GM13977 (cell line): ENCODE measurements around the gene JAM3.
"Not testable (repeated sequence)": the region's sequence is repeated elsewhere in the genome, so short reads cannot be mapped to it uniquely, and the experiment has no call there.

Experiments used
- DNase-seq: peaks from one replicate; pipeline ENCODE4 v3.0.0; 2012; ENCODE audit warnings: low spot score
- CTCF ChIP-seq: IDR thresholded peaks from 2 replicates; pipeline ENCODE4 v1.5.1; 2012; ENCODE audit warnings: mild to moderate bottlenecking, control low read depth; ENCODE audit not compliant: insufficient read depth; ENCODE audit errors: extremely low read depth, missing control alignments
- in situ Hi-C: fragments of 300-500 bp; cut with MboI; formaldehyde crosslinking; loops from one replicate; pipeline ENCODE4 v1.12.0; 2022; ENCODE audit warnings: low sequenced_read_pairs, low pct_unique_long_range_greater_than_20kb, mixed read lengths, inconsistent platforms; ENCODE audit not compliant: unreplicated experiment

The JAM3 gene

GRCh38 chr11:134170919-134171281 is 102.0 kb downstream of the JAM3 start:
- TF ChIP-seq CTCF = no peak
- in situ Hi-C loops = no loop called here
- no peak for DNase-seq

GRCh38 chr11:134171951-134172350 is 103.1 kb downstream of the JAM3 start:
- DNase-seq = no peak
- in situ Hi-C loops = no loop called here
- no peak for TF ChIP-seq CTCF

DNA sequence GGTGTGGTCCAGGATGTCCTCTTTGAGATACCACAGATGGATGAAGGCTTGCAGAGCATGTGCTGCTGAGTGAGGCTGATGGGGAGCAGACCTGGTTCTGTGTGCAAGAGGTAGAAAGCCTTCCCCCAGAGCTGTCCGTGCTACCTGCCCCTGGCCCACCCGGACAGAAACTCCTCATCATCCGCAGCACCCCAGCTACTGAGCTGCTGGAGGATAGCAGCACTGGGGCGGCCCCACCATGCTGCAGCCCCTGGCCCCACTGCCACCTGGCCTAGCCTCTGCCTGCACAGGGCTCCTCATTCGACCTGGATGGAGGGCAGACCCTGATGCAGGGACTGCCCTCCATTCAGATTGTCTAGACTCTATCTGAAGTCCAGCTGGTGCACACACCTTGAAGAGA is 104.4 kb downstream of the JAM3 start:
- DNase-seq = no peak
- in situ Hi-C loops = no loop called here
- no peak for TF ChIP-seq CTCF

DNA sequence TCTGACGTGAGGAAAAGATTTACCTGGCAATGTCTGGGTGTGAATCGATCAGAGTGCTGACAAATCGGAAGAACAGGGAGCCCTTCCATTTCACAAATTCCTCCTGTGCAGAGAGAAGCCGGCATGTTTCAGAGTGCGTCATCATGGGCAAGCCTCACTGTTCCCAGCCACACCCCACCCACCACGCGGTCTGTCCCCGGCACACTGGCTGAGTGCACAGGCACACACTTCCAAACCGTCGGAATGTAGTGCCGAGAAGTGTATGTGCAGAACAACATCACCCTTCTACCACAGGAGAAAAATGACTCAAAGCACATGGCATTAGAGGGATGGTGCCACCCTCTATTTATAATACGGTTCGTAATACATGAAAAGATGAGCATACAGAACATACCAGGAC is 107.4 kb downstream of the JAM3 start:
- DNase-seq = no peak
- TF ChIP-seq CTCF = no peak
- in situ Hi-C loops = no loop called here

DNA sequence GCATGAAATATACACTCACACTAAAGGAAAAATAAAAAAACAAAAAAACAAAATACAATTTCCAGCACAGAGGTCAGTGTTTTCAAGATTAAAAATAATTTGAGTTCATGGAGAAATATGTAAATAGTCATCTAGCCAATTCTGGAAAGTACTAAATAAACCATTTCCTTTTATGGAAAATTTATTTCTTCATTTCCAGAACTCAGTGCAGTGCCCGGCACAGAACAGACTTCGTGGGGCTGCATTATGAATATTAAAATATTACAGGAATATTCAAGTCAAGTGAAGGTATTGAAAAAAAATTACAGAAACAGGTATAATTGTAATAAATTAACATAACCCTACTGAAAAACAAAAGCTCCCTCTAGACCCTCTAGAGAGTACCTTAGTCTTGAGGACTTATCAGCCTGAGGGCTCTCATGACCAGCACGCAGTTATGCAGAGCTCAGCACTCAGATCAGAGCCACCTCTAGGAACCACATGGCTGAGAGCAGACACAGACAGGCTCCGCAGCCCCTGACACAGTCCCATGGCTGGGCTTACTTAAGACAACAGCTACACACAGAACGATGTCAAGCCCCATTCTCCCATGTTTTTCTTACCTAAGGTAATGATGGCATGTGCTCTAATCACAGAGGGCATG is 109.3 kb downstream of the JAM3 start:
- no peak for DNase-seq
- in situ Hi-C loops = no loop called here
- TF ChIP-seq CTCF = no peak

DNA sequence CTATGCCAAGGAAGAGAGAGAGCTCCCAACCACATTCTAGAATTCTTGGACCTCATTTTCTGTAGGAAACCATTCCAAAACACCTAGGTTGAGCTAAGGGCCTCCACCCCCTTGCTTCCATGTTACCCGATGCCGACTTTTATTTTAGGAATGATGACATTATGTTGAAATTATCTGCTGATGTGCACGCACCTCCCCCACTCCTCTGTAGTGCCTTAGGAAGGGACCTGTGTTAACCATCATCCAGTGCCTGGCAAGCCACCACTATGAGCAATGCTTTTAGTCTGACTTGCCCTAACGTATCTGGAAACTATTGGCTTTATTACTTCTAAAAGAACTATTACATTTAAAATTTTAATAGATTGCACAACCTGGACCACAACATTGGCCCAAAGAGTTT is 112.8 kb downstream of the JAM3 start:
- no peak for DNase-seq
- TF ChIP-seq CTCF = no peak
- in situ Hi-C loops = no loop called here

DNA sequence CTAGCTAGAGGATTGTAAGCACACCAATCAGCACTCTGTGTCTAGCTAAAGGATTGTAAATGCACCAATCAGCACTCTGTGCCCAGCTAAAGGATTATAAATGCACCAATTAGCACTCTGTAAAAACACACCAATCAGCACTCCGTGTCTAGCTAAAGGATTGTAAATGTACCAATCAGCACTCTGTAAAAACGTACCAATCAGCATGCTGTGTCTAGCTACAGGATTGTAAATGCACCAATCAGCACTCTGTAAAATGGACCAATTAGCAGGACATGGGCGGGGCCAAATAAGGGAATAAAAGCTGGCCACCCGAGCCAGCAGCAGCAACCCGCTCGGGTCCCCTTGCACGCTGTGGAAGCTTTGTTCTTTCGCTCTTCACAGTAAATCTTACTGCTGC is 119.2 kb downstream of the JAM3 start:
- DNase-seq, in situ Hi-C loops: not testable (repeated sequence)
